Erythroblast (primary cell): ENCODE data around the gene LSM6.
A peak's percentile ranks its signal among the peaks of the same experiment; 100 is the strongest.

Experiments
- DNase-seq, 2 experiments: peaks; one replicate each; lab custom pipeline; 2025; lab: John Stamatoyannopoulos, UW
- GATA1 ChIP-seq: IDR thresholded peaks from 2 replicates; pipeline ENCODE4 v1.6.1; 2011; ENCODE audit warnings: low read depth, mild to moderate bottlenecking, control low read depth, low read length, moderate library complexity
- POLR2A ChIP-seq: IDR thresholded peaks from 2 replicates; pipeline ENCODE4 v1.6.1; 2011; ENCODE audit warnings: mild to moderate bottlenecking, low read length

LSM6 gene

DNA sequence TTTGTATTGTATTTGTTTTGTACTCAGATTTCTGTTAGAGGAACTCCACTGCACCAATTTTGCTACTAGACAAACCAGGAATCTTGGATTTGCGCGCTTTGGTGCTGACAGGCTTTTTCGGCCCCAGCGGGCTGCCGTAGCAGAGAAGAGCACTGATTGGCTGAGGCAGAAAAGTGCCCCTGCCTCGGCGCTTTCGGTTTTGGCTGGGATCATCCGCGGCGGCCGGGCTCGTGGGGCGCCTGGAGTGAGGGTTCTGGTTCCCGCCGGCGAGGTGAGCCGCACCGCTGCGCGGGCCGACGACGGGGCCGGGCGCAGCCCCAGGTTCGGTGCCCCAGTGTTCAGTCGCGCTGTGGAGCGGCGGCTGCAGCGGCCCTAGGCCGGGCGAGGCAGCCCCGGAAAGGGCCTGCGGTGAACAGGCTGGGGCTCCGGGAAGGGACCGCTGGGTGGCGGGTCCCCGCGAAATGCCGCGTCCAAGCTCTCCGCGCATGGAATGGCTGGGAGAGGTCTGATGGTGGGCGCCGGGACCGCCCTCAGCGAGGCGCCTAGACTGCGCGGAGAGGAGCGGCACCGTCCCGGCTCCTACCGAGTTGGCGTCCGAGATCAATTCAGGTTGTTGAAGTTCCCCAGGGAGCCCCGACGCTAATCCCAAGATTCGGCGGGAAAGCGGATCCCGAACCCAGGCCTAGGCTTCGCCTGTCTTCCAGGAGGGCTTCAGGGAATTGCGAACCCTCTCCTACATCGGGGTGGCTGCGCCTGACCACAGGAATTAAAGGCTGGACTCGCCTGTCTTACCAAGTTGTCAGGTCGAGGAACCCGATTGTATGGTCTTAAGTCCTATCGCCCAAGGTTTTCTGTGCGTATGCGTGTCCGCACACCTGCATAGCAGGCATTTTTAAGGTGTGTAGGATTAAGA, at the start of gene LSM6:
Gene LSM6, plus strand, starts transcription at position 178 of the 913 bp plus-strand sequence. CDS start 7,204 bp downstream, outside the sequence.
- TF ChIP-seq POLR2A = peak; percentile 71
- TF ChIP-seq GATA1 = no peak

DNA sequence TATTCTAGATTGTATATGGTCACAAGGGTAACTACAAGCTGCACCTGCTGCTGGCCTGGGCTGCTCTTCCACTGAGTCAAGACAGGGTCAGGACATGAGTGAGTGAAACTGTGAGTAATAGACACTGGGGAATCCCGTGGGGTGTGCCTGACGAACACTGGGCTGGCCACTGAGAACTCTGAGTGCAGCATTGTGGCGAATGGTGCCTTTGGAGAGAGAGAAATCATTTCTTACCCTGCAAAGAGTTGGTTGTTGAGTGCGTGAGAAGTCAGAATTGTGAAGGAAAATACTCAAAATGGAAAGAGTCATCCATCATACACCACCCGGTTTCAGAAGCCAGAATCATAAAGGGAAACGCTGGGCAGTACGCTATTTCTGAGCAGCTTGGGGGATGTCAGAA, 43.1 kb upstream of the LSM6 start:
- no peak for TF ChIP-seq POLR2A
- no peak for TF ChIP-seq GATA1
- no peak for DNase-seq

More for the DNA sequence above, at the start of gene LSM6:
- DNase-seq = peak; percentile 86 to 90

DNA sequence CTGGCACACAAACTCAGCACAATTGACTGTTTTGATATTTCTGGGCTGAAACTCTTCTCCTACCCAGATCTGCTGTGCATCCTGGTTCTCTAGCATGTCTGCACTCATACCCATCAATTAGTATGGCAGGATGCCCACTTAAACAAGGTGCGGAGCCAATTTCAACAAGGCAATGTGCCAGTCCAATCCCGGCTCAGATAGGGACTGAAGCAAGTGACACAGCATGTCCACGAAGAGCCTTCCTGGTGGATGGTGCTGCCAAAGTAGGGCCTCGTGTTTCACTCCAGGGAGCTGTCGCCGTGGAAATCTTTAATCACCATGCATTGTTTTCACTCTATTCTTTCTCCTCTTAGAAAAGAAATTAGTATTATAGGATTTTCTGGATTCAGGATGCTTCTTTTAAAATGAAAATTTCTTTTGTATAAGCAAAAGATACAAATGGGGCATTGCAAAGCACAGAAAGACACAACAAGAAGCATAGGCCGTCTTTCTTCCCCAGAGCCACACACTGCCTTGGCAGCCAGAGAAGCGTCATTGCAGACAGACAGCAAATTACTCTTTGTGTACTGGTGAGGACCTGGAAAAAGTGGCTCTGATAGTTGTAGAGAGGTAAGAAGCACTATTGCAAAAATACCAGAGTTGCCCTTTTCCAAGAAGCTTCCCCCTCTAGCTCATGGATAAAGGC, 40.6 kb upstream of the LSM6 start:
- no peak for DNase-seq
- TF ChIP-seq GATA1 (no peak), POLR2A (no peak)

DNA sequence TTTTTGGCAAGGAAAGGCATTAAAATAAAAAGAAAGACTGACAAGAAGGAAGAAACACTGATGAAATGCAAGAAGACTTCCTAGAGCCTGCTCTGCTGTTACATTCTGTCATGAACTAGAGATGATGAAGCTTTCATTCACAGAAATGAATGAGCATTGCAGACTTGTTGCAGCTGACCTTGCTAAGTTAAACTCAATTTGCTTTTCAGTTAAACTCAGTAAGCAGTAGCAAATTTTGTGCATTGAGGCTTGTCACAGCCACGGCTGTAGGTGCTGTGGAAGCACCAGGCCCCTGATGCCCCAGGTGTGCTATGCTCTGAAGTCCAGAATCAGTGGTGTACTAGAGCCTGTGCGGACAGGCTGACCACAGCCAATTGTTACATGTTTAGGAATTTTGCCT, 39.6 kb upstream of the LSM6 start:
- DNase-seq = no peak
- no peak for TF ChIP-seq POLR2A
- no peak for TF ChIP-seq GATA1

DNA sequence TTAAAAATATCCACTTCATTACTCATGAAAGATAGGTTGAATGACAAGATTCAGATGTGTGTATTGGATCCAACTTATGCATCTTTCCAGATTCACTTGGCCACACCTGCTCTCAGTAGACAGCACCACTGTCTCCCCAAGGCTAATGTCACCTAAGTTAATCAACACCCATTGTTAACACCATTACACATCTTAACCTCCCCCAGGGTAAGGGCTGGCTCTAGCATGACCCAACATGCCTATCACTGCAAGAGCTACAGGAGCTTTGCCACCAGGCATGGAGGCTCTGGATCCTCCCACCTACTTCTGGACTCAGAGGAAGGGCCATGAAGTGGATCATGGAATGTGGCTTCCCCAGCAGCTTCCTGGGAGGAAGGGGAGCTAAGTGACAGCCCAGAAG, 32.8 kb upstream of the LSM6 start:
- no peak for DNase-seq
- TF ChIP-seq GATA1 (no peak), POLR2A (no peak)

DNA sequence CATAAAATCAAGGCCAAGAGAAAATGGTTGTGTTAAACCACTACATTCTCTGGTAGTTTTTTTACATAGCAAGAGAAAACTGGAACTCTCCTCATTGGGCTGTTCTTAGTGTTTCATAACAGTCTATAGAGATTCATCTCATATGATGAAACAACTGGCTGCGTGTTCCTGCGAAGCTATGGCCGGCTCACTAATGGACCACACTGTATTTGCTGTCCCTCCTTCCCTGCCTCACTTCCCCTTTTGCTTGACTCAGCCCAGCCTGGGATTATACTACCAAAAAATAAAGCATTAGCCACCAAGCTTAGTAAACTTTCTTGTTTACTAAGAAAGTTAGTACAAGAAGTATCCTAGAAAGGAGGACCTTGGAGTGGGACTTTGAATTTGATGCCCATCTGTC, 31.6 kb upstream of the LSM6 start:
- no peak for DNase-seq
- TF ChIP-seq POLR2A (no peak), GATA1 (no peak)

DNA sequence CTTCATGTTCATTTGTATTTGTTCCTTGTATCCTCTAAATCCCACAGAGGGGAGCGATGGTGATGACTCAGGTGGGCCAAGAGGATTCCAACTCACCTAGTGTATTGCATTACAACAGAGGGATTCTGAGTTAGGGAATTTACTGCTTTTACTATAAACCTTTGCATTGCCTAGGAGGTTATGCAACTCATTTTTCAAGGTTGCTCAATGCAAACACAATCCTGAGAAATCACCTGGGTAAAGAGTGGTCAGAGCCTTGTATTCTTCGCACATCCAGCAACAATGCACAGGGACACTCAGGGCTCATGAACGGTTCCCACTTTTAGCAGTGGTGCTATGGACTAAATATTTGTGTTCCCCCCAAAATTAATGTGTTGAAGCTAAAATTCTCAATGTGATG, 28.6 kb upstream of the LSM6 start:
- no peak for DNase-seq
- no peak for TF ChIP-seq POLR2A
- TF ChIP-seq GATA1 = no peak

DNA sequence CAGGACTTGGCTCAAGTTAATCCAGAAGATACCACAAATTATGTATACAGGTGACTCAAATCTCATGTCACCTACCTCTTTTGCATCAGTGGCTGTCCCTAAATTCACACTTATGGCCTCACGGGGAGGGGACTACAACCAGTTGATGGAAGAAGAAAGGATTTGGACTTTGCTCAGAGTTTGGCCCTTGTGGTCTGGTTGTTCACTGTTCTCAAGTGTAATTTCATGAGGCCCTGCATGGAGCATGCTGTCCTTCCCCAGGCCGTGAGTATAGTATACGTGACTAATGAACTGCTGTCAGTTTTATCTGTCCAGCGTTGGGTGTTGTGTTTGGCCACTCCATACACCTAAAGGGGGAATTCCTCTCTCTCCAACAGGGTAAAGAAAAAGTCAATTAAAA, 27.5 kb upstream of the LSM6 start:
- no peak for DNase-seq
- no peak for TF ChIP-seq GATA1
- no peak for TF ChIP-seq POLR2A

DNA sequence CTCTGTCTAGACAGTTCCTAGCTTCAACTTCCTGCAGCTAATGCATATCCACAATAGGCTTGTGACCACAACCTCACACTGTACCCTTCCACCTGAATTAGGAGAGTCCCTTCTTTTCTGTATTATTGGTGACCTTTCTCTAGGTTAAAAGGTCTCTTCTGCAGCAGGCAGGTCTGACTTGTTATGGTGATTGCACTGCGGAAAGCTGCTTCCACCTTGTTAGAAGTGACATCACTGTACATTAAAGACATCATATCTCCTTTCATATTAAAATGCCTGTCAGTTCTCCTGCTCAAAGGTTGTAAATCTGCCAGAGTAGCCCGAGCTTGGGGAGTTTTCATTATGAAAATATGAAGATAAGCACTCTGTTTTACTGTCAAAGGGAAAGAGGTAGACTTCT, 21.5 kb upstream of the LSM6 start:
- DNase-seq = no peak
- TF ChIP-seq POLR2A = no peak
- TF ChIP-seq GATA1 = no peak

DNA sequence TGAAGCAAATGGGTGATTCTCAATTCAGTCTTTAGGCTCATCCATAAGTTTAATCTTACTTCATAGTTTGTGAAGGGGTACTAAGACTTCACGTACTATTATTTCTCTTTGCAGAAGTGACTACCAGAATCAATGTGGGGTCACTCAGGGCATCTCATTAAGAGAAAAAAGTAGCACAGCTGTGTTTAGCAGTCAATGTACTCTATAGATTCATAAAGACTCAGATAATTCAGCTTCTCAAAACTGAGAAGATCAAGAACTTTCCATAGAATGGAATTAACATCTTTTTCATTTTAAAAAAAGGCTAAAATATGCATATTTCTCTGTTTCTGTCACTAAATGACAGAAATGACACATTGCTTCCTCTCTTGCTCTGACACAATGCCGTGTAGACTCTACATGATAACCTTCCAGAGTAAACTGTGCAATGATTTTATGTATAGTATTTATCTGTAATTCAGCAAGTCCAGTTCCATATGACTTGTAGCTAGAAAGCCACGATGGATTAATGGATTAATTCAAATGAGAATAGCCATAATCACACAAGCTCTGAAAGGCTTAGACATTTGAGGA, 20.3 kb upstream of the LSM6 start:
- no peak for DNase-seq
- TF ChIP-seq GATA1 (no peak), POLR2A (no peak)

DNA sequence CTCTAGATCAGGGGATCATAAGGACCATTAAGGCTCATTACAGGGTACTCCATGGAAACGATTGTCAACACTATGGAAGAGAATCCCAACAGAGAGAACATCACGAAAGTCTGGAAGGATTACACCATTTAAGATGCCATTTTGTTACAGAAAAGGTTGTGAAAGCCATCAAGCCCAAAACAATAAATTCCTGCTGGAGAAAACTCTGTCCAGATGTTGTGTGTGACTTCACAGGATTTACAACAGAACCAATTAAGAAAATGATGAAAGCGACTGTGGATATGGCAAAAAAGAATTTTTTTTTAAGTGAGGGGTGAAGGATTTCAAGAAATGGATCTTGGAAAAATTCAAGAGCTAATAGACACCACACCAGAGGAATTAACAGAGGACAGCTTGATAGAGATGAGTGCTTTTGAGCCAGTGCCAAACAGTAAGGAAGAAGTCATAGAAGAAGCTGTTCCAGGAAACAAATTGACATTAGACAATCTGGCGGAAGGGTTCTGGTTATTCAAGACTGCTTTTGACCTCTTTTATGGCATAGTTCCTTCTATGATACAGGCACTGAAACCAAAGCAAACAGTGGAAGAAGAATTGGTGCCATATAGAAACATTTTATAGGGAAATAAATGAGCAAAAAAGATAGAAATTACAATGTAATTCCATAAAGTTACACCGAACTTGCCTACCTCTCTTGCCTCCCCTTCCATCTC, 17.3 kb upstream of the LSM6 start:
- no peak for TF ChIP-seq GATA1
- TF ChIP-seq POLR2A = no peak
- DNase-seq = no peak

DNA sequence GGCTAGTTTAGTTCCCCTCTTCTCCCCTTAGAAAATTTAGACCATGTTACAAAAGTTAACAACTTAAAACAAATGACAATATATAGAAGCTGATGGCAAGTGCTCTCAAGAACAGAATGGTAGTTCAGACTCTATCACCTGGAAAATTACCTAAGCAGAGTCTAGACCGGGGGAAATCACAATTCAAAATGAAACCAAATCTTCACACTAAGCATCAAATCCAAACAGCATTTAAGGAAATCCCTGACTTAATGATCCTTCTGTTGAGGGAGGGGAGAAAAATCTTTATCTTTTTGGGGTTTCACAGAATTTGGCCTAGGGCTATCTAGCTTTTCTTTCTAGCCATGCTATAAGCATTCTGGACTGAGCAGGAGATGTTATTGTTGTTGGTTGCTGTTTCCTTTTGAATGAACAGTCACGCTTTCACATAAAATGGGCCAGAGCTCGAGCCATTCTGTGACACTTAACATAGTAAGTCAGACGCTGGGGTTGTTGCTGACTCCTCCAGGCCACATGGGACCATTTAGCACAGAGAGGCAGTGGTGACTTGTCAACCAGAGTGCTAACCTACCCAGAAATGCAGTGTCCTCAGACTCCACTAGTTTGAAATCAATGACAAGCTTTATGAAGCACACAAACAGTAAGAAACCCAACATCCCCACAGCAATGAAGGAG, 16.0 kb upstream of the LSM6 start:
- TF ChIP-seq POLR2A (no peak), GATA1 (no peak)
- DNase-seq = no peak

DNA sequence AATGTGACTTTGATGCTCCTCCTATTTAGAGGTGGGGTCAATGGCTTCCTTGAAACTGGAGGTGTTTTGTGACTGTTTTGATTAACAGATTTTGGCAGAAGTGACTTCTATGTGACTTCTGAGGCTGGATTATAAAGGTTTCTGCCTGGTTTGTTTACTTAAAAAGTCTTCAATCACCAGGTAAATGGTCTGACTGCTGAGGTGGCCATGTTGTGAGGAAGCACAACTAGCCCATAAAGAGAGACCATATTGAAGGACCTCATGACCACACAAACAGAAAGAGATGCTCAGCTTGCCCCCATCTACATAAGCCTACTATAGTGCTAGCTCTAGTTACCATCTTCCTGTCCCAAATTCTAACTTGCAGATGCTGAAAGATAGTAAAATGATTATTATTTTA, 14.3 kb upstream of the LSM6 start:
- DNase-seq = no peak
- no peak for TF ChIP-seq POLR2A
- no peak for TF ChIP-seq GATA1
